Erythroblast (primary cell): ENCODE measurements around the gene METTL17.
A peak's percentile ranks its signal among the peaks of the same experiment; 100 is the strongest.

Source experiments
- DNase-seq, 2 experiments: peaks; one replicate each; lab custom pipeline; 2025; lab: John Stamatoyannopoulos, UW
- GATA1 ChIP-seq: IDR thresholded peaks from 2 replicates; pipeline ENCODE4 v1.6.1; 2011; ENCODE audit warnings: low read depth, mild to moderate bottlenecking, control low read depth, low read length, moderate library complexity
- POLR2A ChIP-seq: IDR thresholded peaks from 2 replicates; pipeline ENCODE4 v1.6.1; 2011; ENCODE audit warnings: mild to moderate bottlenecking, low read length

METTL17 gene

DNA sequence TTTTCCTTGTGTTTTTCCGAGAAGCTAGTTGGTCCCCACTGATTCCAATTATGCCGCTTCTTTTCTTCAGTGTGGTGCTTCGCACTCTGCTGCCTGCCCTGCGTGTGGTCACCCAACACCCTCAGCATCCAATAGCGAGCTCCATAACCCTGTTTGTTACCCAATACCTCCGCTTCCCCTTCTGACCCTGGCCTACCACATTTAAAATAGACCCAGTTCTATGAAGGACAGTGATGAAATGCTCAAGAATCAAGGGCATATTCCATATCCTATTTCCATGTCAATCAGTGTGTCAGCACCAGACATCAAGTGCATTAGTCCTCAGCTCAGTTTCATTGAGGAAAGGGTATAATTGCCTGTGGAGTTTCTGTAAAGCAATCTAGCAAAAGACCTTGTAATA, 25.5 kb downstream of the METTL17 start:
- TF ChIP-seq POLR2A (no peak), GATA1 (no peak)

DNA sequence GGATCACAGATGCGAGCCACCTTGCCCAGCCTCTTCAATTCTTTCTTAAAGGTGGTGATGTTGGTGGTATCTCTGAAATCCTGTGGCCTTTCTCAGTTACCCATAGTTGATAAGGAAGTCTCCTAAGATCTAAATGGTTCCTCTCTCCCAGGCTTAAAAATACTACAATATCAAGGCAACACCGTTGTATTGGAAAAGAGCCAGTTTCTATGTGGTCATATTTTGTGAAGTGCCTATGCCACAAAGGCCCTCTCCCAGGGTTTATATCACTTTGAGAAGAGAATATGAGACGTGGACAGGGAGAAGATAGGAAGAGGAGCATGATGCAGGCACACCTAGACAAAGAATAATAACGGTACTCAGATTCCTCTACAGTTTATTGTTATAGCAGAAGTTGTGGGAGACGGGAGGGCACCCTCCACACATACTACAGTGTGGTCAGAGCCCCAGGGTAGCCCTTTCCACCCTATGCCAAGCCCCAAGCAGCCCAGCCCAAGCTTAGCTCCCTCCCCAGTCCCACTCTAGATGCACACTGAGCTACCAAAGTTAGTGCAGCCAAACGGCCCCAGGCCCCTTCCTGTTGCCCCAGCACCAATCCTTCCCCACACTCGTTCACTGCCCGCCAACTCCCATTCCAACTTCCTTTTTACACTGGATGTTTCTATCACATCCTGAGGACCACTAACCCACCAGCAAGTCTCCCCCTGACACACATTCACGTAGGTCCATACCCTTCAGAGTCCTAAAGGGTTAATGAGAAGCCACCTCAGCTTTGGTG, 26.8 kb downstream of the METTL17 start:
- no peak for DNase-seq
- TF ChIP-seq GATA1 (no peak), POLR2A (no peak)

More for the DNA sequence above, 25.5 kb downstream of the METTL17 start:
- no peak for DNase-seq

- no peak for TF ChIP-seq GATA1
- TF ChIP-seq POLR2A: no peak
- no peak for DNase-seq
These were observed 27.9 kb downstream of the METTL17 start for GRCh38 chr14:21017528-21018245.

GRCh38 chr14:21018286-21018685, 28.5 kb downstream of the METTL17 start:
- TF ChIP-seq POLR2A (no peak), GATA1 (no peak)
- no peak for DNase-seq

GRCh38 chr14:21018781-21019180, 29.0 kb downstream of the METTL17 start:
- TF ChIP-seq GATA1 (no peak), POLR2A (no peak)
- no peak for DNase-seq

DNA sequence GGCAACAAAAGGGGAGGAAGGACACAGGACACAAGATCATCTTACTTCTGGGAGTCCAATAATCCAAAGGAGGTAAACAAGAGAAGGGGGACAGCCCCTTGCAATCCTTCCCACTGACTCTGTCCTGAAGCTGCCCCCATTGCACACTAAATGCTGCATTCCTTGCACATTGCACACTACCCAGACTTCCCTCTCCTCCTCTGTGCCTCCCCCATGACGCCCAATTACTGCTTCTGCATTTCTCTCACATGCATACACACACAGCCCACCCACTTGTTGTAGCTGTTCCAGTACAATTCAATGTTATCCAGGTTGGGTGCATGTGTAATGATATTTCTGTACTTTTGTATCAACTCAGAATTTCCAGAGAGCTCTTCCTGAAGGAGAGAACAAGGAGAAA, 29.6 kb downstream of the METTL17 start:
- TF ChIP-seq GATA1 (no peak), POLR2A (no peak)
- no peak for DNase-seq

- DNase-seq: no peak
- TF ChIP-seq POLR2A: no peak
- TF ChIP-seq GATA1: no peak
These were observed 31.3 kb downstream of the METTL17 start for GRCh38 chr14:21020977-21021545.

DNA sequence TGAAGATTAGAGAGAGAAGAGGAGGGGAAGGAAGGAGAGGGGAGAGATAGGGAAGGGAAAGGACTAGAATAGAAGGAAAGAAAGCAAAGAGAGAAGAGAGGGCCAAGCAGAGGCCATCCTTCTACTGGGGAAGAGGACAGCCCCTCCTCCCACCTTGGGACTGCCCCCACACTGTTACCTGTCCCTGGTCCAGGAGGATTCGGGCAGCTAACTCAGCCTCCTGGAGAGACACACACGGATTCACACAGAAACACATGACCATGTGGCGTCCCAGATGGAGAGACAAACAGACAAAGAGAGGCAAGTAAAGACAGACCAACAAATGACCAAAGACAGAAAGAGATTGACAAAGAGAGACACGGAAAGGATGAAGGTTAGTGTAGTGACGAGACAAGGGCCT, 32.9 kb downstream of the METTL17 start:
- no peak for DNase-seq
- no peak for TF ChIP-seq POLR2A

GRCh38 chr14:21023174-21023573, 33.4 kb downstream of the METTL17 start:
- TF ChIP-seq POLR2A (no peak), GATA1 (no peak)
- no peak for DNase-seq

DNA sequence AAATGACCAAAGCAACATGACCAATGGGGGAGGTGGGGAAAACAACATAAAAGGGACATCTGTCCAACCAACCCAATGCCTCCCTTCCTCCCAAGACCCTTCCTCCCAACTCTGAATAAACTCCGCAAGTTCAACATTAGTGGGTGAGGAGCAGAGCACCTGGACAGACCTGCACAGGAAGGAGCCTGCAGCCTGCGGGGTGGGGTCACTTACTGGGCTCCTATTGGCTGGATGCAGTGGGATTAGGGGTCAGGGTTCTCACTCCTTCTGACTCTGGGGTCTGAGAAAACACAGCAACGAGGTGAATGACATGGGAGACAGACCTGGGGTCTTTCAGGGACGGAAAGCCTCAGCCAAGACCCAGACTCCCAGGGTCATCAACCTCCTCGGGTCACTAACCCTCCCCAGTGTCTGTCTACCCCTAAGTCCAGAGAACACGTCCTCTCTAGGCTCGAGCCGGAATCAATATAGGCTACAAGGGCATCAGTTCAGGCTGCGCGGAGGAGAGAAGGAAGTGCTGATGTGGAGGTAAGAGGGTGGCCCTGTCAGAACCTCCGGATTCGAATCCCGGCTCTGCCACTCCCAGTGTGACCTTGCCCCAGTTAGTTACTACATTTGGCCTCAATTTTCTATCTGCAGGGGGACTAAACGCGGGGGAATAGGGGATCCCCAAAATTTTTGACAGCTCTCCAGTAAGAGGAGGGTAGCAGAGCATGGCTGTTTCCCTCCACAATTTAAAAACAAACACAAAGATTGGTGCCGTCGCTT, 34.2 kb downstream of the METTL17 start:
- no peak for DNase-seq

GRCh38 chr14:21024585-21025370, 35.0 kb downstream of the METTL17 start, which contains the start of gene NDRG2:
Gene NDRG2 (minus strand): TSS chr14:21025061. CDS start chr14:21023315, 1,746 bp downstream.
- TF ChIP-seq POLR2A (no peak), GATA1 (no peak)
- peak; percentile 50 to 52 for DNase-seq

More for the DNA sequence above, 34.2 kb downstream of the METTL17 start:
- TF ChIP-seq GATA1 (no peak), POLR2A (no peak)

DNA sequence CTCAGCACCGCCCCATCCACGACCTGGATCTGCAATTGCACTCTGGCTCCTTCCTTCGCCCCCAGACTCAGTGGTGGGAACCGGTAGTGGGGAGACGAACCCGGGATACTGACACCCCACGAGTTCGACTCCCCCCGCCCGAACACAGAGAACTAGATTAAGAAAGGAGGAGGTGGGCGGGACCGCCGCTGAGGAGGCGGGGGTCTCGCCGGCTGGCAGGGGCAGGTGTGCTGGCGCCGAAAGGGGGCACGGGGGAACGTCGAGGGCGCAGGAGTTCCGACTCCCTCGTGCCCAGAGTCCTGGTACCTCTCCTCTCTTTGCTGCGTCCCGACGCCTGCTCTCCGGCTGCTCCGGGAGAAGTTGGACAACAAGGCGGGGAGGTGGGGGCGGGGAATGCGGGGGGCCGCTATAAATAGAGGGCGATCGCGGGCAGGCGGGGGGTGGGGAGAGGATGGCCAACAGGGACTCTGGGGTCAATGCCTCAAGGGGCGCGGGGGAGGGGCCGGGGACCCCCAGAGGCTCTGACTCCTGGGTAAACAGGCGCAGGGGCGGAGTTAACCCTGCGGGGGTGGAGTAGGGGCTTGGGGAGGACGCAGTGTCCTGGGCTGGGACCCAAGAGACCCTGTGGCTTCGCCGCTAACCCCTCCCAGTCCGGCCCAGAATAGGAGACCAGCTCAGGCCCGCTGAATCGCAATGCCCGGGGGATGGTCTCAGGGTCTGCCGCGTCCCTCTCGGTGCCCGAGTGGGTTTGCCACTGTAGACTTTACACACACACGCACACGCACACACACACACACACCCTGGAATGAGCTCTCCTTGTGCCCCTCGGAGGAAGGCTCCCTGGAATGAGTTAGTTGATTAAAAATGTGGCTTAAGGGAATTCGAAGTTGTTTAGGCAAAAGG, 35.8 kb downstream of the METTL17 start:
- TF ChIP-seq GATA1 (no peak), POLR2A (no peak)
- DNase-seq: no peak
